Measurements from ENCODE around the gene E2F3. TPM values are rescaled to one million over a fixed set of nuclear protein-coding genes. Genes with fewer than 3 reads are reported as not detected.

The E2F3 gene
- total RNA-seq, 1 donor = 11.1 TPM

DNA sequence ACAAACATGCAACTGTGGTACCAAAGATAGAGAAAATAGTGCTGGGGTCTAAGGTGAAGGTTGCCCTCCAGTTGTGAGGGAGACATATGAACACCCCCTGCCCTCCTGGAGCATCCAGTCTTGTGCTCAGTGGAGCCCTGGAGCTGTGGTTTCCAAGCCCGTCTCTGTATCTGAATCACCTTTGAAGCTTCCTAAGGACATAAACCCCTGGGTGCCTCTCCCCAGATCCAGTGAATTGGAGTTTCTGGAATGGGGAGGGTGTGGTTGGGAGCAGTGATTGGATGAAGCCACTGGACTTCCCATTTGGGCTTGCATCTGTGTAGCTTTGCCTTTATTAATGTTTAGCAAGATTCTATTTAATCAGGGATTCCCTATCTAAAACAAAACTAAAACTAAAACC is 22.4 kb upstream of the E2F3 start:
- H3K4me3 ChIP-seq (ENCODE audit: low read length) = no peak overlapping the region
- H3K9me3 ChIP-seq (ENCODE audit: low read depth, low read length) = no peaks in the 10 kb centered on the region
- H3K27me3 ChIP-seq (ENCODE audit: insufficient read depth, low read length) = no peaks in the 10 kb centered on the region
- H3K4me1 ChIP-seq (ENCODE audit: insufficient read depth, low read length) = no peaks in the 10 kb centered on the region

DNA sequence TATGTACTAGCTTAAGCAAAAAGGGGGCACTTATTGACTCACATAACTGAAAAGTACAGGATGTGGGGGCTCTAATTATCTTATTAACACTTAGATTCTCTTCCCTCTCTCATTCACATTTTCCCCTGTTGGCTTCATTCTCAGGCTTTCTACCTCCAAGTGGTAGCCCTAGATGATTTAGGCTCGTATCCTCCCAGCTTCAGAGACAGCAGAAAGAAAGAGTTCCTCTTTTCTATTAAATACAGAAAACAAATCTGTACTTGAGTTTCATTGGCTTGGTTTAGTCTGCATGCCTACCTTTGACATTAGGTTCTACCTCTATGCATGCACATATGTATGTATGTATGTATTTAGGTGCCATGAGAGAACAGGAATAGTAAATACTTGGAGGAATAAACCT is 15.5 kb upstream of the E2F3 start:
- no peak overlapping the region for H3K4me3 ChIP-seq (ENCODE audit: low read length)
- no peaks in the 10 kb centered on the region for H3K4me1 ChIP-seq (ENCODE audit: insufficient read depth, low read length)
- H3K27me3 ChIP-seq (ENCODE audit: insufficient read depth, low read length) = no peaks in the 10 kb centered on the region
- no peaks in the 10 kb centered on the region for H3K9me3 ChIP-seq (ENCODE audit: low read depth, low read length)

DNA sequence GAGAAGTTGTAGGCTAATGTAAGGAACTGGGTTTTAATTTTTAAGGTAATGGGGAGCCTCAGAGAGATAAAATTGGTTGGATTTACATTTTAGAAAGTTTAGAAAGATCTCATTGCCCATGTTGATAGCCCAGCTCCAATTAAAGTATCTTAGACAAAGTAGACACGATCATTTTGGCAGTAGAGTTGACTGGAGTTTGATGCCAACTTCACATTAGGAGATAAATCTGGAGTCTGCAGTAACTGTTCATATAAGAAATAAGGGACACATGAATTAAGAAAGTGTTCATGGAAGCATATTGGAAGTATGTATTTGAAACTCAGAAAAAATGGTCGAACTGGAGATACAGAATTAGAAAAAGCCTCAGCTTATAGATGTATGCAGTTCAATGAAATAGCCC is 12.6 kb upstream of the E2F3 start:
- Histone ChIP-seq H3K4me1 (ENCODE audit: insufficient read depth, low read length) (no peaks in the 10 kb centered on the region), H3K4me3 (ENCODE audit: low read length) (no peak overlapping the region), H3K27me3 (ENCODE audit: insufficient read depth, low read length) (no peaks in the 10 kb centered on the region), H3K9me3 (ENCODE audit: low read depth, low read length) (no peaks in the 10 kb centered on the region)

DNA sequence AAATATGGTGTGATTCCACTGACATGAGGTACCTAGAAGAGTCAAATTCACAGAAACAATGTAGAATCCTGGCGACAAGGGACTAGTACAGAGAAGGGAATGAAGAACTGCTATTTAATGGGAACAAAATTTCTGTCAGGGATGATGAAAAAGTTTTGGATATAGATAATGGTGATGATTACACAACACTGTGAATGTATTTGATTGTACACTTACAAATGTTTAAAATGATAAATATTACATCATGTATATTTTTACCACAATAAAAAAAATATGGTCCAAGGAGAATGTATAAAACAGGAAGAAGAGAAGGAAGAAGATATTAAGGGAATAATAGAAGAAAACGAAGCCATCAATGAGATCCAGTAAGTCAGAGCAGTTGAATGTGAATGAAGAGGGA is 8.4 kb upstream of the E2F3 start:
- Histone ChIP-seq H3K9me3 (ENCODE audit: low read depth, low read length) (no peaks in the 10 kb centered on the region), H3K4me1 (ENCODE audit: insufficient read depth, low read length) (no peaks in the 10 kb centered on the region), H3K4me3 (ENCODE audit: low read length) (no peak overlapping the region), H3K27me3 (ENCODE audit: insufficient read depth, low read length) (no peaks in the 10 kb centered on the region)

DNA sequence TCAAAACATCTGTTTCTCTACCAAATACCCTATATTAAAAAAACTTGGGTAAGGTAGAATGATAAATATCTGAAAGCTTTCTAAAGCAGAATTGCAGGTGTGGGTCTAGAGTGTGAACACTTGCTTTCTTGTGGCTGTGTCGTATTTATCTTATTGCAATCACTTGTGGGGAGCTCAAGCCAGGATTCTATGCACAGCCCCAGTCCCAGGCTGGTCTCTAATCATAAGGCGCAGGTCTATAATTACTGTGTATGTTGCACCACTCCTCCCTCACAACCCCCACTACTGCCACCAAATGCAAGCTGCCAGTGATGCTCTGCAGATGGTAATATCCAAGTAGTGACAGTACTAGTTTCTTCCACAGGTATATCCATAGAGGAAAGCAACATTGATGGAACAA is 2.2 kb upstream of the E2F3 start:
- Histone ChIP-seq H3K4me1 (ENCODE audit: insufficient read depth, low read length) (peaks cover 16% of the 10 kb centered on the region), H3K27me3 (ENCODE audit: insufficient read depth, low read length) (no peaks in the 10 kb centered on the region), H3K9me3 (ENCODE audit: low read depth, low read length) (no peaks in the 10 kb centered on the region), H3K4me3 (ENCODE audit: low read length) (no peak overlapping the region)

DNA sequence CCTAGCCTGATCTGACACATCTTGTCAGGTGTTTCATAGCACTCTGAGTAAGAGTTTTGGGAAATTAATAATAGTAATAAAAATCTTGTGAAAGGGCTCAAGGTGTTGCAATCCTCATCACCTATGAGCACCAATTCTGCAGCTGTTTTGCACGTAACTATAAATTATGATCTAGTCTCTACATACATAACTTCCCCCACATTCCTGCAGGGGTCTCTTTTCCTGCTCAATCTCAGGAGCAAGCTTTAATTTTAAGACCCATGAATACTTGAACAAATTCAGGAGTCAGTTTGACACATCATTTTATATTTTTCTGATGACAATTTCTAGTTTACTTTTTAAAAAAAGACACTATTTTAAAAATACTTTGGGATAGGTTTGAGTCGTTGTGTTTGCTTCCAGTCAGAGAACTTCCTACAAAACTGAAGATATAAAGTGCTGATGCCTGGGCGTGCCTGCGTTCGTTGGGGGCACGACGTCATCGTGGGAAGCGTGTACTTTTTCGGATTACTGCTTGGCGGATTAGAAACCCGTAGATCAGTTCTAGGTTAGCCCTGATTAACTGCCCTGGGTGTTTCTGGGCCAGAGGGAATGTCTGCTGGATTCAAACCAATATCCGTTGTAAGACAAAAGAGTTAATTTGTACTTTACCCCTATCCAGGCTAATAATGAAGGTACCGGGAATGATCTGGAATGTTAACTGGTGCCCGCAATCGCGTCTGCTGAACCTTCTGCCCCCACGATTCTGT is 1.0 kb upstream of the E2F3 start:
- Histone ChIP-seq H3K4me3 (ENCODE audit: low read length) (peak overlapping the region; percentile 54), H3K27me3 (ENCODE audit: insufficient read depth, low read length) (no peaks in the 10 kb centered on the region), H3K4me1 (ENCODE audit: insufficient read depth, low read length) (peaks cover 20% of the 10 kb centered on the region), H3K9me3 (ENCODE audit: low read depth, low read length) (no peaks in the 10 kb centered on the region)

DNA sequence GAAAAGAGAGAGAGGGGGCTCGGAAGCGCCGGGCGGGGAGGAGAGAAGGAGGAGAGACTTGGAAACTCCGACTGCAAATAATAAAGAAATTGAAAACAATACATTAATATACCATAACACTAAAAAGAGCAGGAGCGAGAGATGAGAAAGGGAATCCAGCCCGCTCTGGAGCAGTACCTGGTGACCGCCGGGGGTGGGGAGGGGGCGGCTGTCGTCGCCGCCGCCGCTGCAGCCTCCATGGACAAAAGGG is 338 bp downstream of the E2F3 start:
- Histone ChIP-seq H3K9me3 (ENCODE audit: low read depth, low read length) (no peaks in the 10 kb centered on the region), H3K4me1 (ENCODE audit: insufficient read depth, low read length) (peaks cover 24% of the 10 kb centered on the region), H3K27me3 (ENCODE audit: insufficient read depth, low read length) (no peaks in the 10 kb centered on the region), H3K4me3 (ENCODE audit: low read length) (peak overlapping the region; percentile 54)

DNA sequence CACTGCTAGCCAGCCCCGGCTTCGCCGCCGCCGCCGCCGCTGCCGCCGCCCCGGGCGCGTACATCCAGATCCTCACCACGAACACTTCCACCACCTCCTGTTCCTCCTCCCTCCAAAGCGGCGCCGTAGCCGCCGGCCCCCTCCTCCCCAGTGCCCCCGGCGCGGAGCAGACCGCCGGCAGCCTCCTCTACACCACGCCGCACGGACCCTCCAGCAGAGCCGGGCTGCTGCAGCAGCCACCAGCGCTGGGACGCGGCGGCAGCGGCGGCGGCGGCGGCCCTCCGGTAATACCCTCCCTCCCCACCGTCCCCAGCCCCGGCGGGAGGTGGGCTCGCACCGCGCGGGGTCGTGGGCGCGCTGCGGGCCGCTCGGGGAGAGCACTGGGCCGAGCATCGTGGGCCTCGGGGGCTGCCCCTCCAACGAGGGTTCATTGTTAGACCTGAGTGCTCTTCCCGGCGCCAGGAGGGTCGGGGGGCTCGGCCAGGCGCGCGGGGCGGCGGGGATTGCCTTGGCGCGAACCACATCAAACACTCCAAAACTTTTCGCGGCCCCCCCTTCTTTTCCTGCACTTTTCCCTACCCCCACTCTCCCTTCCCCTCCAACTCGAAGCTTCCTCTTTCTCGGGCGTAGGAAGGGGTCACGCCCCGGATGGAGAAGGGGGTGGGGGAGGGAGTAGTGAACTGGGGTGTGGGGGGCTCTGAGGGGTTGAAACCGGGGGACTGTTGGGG is 827 bp downstream of the E2F3 start:
- Histone ChIP-seq H3K4me1 (ENCODE audit: insufficient read depth, low read length) (peaks cover 24% of the 10 kb centered on the region), H3K4me3 (ENCODE audit: low read length) (peak overlapping the region; percentile 54), H3K27me3 (ENCODE audit: insufficient read depth, low read length) (no peaks in the 10 kb centered on the region), H3K9me3 (ENCODE audit: low read depth, low read length) (no peaks in the 10 kb centered on the region)

DNA sequence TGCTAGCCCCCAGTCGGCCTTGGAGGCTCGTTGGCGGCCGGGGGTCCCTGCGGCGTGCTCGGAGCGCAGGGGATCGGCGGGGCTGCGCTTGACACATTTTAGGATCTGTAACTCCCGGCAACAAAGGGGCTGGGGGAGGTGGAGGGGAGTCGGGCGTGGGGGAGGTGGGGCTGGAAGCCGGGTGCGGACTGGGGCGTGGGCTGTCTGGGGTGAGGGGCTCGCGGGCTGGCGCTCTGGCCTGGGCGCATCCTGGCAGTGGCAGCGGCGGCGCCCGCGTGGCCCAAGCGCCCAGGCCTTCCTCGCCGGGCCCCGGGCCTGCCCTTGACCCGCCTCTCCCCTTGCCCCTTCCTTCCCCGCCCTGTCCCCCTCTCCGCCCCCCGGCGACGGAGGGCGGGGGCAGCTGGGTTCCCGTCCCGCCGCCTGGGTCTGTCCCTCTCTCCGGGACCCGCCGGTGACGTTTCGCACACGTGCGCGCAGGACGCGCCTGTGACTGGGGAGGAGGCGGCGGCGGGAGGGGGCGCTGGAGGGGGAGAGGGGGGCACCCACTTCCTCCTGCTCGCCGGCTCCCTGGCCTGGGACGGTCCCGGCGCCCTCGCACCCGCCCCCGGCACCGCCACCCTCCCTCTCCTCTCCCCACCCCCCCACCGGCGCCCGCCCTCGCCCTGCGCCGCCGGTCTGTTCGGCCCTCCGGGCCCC is 1.5 kb downstream of the E2F3 start:
- Histone ChIP-seq H3K4me1 (ENCODE audit: insufficient read depth, low read length) (peaks cover 25% of the 10 kb centered on the region), H3K4me3 (ENCODE audit: low read length) (peak overlapping the region; percentile 63)

DNA sequence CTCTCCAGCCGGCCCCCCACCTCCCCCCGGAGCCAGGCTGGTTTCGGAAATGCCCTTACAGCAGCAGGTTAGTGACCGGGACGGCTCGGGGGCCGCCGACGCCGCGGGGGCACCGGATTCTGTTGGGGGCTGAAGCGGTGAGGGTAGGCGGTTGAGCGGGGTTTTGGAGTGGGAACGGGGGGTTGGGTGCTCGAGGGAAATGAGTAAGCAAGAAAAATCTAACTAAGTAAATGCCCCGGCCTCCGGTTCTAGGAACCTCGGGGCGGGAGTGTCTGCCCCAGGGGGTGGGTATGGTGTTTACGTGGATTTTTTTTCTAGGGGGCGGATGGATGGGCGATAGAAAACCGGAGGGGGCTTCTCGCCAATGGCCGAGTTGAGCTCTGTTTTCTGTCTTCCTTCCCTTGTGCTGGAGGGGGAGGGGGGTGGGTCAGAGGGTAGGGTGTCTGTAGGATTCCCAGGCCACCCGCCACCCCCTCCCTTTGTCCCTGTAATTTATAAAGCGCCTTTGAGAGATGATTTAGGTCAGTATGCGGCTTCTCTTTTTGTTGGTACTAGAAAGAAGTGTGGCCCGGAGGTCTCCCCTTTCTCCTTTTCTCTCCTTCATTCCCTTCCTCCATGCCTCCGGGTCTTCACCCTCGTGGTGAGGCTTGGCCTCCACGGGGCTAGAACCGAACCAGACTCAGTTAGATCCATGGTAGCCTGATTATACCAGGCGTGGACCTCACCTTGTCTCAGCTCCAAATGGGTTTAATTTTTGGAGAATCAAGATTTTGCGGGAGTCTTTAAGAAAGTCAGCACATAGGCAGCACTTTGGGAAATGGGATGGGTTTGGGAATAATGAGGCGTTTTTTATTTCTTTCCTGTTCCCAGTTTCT is 2.3 kb downstream of the E2F3 start:
- Histone ChIP-seq H3K4me1 (ENCODE audit: insufficient read depth, low read length) (peaks cover 33% of the 10 kb centered on the region), H3K9me3 (ENCODE audit: low read depth, low read length) (no peaks in the 10 kb centered on the region), H3K4me3 (ENCODE audit: low read length) (peak overlapping the region; percentile 63), H3K27me3 (ENCODE audit: insufficient read depth, low read length) (no peaks in the 10 kb centered on the region)

More for the DNA sequence above, 1.5 kb downstream of the E2F3 start:
- Histone ChIP-seq H3K9me3 (ENCODE audit: low read depth, low read length) (no peaks in the 10 kb centered on the region), H3K27me3 (ENCODE audit: insufficient read depth, low read length) (no peaks in the 10 kb centered on the region)

DNA sequence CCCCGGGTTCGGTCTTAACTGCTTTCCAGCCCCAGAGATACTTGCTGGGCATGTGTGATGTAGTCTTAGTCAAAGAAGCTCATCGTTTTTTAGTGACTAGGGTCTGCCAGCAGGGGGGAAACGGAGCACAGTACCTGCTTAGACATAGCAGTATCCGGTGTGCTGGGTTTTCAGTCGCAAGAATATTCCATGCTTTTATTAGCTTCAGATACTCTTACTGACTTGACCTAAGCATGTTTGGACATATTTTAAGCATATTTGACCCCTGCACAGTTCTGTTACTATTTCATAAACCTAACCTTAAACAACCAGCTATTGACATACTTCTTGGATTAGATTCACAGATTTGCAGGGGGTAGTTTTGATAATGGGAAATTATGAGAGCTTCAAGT is 3.0 kb downstream of the E2F3 start:
- H3K4me1 ChIP-seq (ENCODE audit: insufficient read depth, low read length) = peaks cover 39% of the 10 kb centered on the region
- no peaks in the 10 kb centered on the region for H3K27me3 ChIP-seq (ENCODE audit: insufficient read depth, low read length)
- H3K4me3 ChIP-seq (ENCODE audit: low read length) = peak overlapping the region; percentile 63
- no peaks in the 10 kb centered on the region for H3K9me3 ChIP-seq (ENCODE audit: low read depth, low read length)

DNA sequence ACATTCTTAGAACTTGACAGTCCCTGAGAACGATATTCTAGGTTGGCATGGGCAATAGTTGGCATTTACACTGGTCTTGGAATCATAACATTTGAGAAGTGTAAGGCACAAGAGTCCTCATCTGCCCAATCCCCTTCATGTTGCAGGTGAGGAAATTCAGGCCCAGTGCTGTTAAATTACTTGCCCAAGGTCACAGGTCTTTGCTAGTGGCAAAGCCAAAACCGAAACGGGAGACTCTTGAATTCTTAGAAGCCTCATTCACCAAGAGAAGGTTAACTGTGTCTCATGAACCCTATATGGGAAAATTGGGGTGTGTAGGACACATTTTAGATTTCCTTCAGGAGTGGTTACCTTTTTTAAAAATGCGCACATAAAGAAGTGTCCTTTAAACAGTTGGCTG is 7.2 kb downstream of the E2F3 start:
- Histone ChIP-seq H3K4me3 (ENCODE audit: low read length) (no peak overlapping the region), H3K4me1 (ENCODE audit: insufficient read depth, low read length) (peaks cover 55% of the 10 kb centered on the region), H3K9me3 (ENCODE audit: low read depth, low read length) (no peaks in the 10 kb centered on the region), H3K27me3 (ENCODE audit: insufficient read depth, low read length) (no peaks in the 10 kb centered on the region)

DNA sequence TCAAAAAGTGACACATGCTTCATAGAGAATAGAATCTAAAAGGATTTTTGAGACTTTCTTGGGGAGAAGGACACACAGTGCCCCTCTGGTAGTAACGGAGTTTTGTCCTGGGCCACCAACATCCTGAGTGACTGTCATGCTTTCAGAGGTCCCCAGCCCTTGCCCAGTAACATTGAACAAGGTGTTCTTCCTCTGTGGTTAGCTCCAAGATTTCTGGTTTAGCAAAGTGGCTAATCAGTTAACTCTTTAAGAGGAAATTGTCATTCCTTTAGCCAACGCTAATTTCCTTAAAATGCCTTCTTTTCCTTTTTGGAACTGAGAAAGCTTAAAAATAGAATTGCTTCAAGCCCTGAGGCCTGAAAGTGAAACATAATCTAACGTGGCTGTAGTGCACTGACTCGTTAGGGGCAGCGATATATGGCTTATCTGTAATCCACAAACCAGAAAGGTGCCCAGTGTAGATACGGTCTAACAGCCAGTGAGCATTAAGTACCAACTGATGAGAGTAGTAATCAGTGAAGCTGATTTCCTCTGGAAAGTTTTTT is 7.8 kb downstream of the E2F3 start:
- peaks cover 54% of the 10 kb centered on the region for H3K4me1 ChIP-seq (ENCODE audit: insufficient read depth, low read length)
- no peaks in the 10 kb centered on the region for H3K27me3 ChIP-seq (ENCODE audit: insufficient read depth, low read length)
- H3K9me3 ChIP-seq (ENCODE audit: low read depth, low read length) = no peaks in the 10 kb centered on the region
- H3K4me3 ChIP-seq (ENCODE audit: low read length) = no peak overlapping the region

DNA sequence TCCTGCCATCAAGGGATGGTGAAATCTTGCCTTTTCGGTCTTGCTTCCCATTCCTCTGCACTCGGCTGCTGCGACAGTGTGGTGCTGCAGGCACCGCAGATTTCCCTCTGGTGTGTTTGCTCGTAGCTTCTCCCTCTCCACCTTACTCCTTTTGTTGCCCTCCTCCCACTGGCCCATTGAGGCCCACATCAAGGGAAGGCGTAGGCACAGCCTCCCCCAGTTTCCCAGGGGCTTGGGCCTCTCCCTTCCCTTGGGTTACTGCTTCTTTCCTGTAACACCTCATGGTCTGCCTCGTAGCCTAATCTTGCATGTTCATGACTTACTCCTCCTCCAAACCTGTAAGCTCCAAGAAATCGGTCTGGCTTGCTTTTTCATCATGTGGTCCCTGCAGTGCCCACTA is 9.9 kb downstream of the E2F3 start:
- Histone ChIP-seq H3K4me1 (ENCODE audit: insufficient read depth, low read length) (peaks cover 68% of the 10 kb centered on the region), H3K4me3 (ENCODE audit: low read length) (no peak overlapping the region), H3K9me3 (ENCODE audit: low read depth, low read length) (no peaks in the 10 kb centered on the region), H3K27me3 (ENCODE audit: insufficient read depth, low read length) (no peaks in the 10 kb centered on the region)

All from mononuclear cell (primary cell).